ENCODE results near the gene TNFSF10. TPM values are rescaled to one million over a fixed set of nuclear protein-coding genes. Genes with fewer than 3 reads are reported as not detected.

TNFSF10 gene
- total RNA-seq, 1 donor = 1.1 TPM

DNA sequence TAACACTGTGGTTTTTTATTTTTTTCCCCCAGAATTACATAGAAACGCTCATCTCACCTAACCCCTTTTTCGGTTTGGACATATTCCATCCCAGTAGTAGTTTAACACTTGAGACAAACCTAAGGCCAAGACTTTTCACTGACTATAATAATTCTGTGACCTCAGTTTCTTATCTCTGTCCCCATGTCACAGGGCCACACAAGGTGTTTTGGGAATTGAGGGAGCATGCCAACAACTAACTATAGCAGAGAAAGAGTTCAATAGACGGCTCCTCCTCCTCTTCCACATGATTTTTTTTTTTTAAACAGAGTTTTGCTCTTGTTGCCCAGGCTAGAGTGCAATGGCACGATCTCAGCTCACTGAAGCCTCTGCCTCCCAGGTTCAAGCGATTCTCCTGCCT lies 47.5 kb downstream of the TNFSF10 start:
- TF ChIP-seq, protein P1, sequence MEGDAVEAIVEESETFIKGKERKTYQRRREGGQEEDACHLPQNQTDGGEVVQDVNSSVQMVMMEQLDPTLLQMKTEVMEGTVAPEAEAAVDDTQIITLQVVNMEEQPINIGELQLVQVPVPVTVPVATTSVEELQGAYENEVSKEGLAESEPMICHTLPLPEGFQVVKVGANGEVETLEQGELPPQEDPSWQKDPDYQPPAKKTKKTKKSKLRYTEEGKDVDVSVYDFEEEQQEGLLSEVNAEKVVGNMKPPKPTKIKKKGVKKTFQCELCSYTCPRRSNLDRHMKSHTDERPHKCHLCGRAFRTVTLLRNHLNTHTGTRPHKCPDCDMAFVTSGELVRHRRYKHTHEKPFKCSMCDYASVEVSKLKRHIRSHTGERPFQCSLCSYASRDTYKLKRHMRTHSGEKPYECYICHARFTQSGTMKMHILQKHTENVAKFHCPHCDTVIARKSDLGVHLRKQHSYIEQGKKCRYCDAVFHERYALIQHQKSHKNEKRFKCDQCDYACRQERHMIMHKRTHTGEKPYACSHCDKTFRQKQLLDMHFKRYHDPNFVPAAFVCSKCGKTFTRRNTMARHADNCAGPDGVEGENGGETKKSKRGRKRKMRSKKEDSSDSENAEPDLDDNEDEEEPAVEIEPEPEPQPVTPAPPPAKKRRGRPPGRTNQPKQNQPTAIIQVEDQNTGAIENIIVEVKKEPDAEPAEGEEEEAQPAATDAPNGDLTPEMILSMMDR (IDR thresholded peaks at IDR 0.05; ENCODE audit: insufficient read depth, low read length) = no peak
- DNase-seq (ENCODE audit: low read depth) = no peak
- H3K4me3 ChIP-seq (ENCODE audit: low read depth, low read length) = no peak overlapping the region

DNA sequence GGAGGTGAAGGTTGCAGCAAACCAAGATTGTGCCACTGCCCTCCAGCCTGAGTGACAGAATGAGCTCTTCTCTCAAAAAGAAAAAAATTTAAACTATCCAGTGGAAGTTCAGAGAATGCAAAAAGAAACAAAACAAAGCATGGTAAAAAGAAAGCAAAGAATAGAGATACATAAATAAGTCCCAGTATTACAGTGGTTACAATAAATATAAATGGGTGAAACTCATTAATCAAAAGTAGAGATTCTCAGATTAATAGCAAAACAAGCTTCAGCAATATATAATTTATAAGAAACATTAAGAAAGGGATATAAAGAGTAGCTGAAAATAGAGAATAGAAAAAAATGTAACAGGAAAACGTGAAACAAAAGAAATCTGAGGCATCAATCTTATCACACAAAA lies 51.3 kb downstream of the TNFSF10 start:
- no peak overlapping the region for H3K4me3 ChIP-seq (ENCODE audit: low read depth, low read length)
- DNase-seq (ENCODE audit: low read depth) = no peak
- TF ChIP-seq, protein P1 (IDR thresholded peaks at IDR 0.05; ENCODE audit: insufficient read depth, low read length) = no peak

DNA sequence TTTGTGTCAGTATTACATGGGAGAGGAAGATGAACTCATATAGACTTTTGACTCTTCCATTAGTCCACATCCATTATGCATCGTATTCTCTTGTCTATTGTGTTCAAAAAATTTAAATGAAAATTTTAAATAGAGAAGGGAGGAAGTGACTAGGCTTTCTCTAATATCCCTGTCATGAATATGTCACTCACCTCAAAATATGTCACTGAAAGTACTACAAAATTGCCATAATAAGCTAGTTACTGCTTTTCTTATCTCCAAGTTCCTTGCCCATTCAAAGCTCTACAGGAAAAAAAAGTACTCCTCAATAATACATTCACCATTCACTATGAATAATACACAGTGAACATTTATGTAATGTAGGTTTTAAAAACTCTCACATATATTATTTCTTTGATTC lies 52.6 kb downstream of the TNFSF10 start:
- TF ChIP-seq, protein P1 (IDR thresholded peaks at IDR 0.05; ENCODE audit: insufficient read depth, low read length) = no peak
- H3K4me3 ChIP-seq (ENCODE audit: low read depth, low read length) = no peak overlapping the region
- no peak for DNase-seq (ENCODE audit: low read depth)

DNA sequence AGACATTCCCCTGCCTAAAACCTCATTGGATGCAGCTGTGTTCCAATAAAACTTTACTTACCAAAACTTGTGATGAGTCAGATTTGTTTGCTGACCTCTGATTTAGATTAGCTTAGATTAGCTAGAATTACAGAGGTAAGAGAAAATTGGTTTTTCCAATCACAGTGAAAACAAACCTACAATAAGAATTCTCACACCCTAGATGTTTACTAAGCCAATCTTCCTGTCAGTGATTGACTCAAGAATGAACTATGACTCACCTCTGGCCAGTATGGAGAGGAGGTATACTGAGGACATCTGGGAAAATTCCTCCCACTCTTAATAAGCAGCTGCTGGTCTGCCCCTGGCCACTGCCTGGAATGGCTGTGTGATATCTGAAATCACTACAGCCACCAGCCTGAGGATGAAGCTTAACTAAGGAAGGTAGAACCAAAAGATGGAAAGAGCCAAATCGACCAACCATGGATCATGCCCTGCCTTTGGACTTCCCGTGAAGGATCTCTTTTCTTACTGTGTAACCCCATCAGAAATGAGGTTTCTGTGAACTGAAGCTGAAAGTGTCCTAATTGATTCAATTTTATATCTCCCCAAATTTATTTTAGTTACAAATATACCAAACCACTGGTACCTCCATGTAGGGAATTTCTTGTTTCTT lies 55.9 kb downstream of the TNFSF10 start:
- TF ChIP-seq, protein P1 (IDR thresholded peaks at IDR 0.05; ENCODE audit: insufficient read depth, low read length) = no peak
- no peak overlapping the region for H3K4me3 ChIP-seq (ENCODE audit: low read depth, low read length)
- no peak for DNase-seq (ENCODE audit: low read depth)

DNA sequence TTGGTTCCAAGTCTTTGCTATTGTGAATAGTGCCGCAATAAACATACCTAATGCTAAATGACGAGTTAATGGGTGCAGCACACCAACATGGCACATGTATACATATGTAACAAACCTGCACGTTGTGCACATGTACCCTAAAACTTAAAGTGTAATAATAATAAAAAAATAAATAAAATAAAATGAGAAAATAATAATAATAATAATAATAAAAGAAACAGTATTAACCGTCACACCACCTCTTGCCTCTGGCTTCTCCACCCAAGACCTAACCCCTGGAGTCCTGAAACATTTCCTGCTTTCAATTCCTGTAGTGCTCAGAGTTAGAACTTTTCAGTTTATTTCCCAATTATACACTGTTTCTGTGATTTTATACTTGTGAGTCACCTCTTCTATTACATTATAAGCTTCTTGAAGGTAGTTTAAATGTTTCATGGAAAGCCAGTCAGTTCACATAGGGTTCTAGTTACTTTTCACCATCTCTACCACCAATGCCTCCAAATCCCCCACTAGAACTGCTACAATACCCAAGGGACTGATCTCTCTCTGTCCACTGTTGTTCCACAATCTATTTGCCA lies 56.6 kb downstream of the TNFSF10 start:
- TF ChIP-seq, protein P1 (IDR thresholded peaks at IDR 0.05; ENCODE audit: insufficient read depth, low read length) = no peak
- no peak overlapping the region for H3K4me3 ChIP-seq (ENCODE audit: low read depth, low read length)
- no peak for DNase-seq (ENCODE audit: low read depth)

DNA sequence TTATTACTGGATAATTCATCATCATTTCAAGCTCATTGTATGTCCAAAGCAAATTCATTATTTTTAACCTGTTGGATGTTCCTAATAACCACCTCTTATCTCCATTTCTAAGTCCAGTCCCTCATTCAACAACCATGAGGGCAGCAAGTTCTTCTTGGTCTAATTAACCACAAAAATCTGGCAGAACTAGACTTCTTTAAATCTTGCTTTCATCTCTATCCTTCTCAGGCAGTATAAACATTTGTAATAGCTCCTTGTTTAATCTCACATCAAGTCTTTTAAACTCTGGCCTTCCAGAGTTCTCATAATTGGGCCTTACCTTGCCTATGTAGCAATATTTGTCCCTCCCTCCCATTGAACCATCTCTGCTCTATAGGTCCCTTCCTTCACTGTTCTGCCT lies 57.9 kb downstream of the TNFSF10 start:
- TF ChIP-seq, protein P1 (IDR thresholded peaks at IDR 0.05; ENCODE audit: insufficient read depth, low read length) = no peak
- H3K4me3 ChIP-seq (ENCODE audit: low read depth, low read length) = no peak overlapping the region
- DNase-seq (ENCODE audit: low read depth) = no peak

Measured in fibroblast of the aortic adventitia (primary cell).